ENCODE measurements around the gene RAB31. TPM values are rescaled to one million over a fixed set of nuclear protein-coding genes. Genes with fewer than 3 reads are reported as not detected.

Gene RAB31
- total RNA-seq, 1 donor: 47.8 TPM

DNA sequence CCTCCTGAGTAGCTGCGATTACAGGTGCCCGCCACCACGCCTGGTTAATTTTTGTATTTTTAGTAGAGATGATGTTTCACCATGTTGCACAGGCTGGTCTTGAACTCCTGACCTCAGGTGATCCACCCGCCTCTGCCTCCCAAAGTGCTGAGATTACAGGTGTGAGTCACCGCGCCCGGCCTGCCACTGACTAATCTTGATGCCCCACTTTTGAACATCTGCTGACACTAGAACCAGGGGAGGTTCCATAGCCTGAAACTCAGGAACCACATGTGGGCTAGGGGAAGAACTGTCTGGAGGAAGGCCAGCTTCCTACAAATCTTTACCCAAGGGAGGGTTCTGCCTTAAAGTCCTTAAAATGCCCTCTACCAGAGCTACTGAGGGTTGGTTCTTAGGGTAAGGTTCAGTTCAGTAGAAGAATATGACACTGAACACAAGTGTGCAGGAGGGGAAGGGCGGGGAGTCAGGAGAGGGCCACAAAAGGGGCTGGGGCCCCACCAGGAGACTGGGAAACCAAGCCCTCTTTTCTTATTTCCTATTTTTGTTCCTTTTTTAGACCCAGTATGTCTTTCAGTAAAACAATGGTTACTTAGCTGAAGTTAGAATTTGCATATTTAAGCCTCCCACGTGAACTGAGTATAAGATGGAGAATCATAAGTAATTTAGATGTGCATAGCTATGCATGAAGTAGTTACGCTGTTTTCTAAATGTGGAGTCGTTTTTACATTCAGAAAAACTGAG, 6.3 kb upstream of the RAB31 start:
- Histone ChIP-seq H3K4me3 (ENCODE audit: low read length) (no peak overlapping the region), H3K27me3 (ENCODE audit: insufficient read depth, low read length) (no peaks in the 10 kb centered on the region), H3K9me3 (ENCODE audit: low read depth, low read length) (no peaks in the 10 kb centered on the region), H3K4me1 (ENCODE audit: insufficient read depth, low read length) (peaks cover 50% of the 10 kb centered on the region)

DNA sequence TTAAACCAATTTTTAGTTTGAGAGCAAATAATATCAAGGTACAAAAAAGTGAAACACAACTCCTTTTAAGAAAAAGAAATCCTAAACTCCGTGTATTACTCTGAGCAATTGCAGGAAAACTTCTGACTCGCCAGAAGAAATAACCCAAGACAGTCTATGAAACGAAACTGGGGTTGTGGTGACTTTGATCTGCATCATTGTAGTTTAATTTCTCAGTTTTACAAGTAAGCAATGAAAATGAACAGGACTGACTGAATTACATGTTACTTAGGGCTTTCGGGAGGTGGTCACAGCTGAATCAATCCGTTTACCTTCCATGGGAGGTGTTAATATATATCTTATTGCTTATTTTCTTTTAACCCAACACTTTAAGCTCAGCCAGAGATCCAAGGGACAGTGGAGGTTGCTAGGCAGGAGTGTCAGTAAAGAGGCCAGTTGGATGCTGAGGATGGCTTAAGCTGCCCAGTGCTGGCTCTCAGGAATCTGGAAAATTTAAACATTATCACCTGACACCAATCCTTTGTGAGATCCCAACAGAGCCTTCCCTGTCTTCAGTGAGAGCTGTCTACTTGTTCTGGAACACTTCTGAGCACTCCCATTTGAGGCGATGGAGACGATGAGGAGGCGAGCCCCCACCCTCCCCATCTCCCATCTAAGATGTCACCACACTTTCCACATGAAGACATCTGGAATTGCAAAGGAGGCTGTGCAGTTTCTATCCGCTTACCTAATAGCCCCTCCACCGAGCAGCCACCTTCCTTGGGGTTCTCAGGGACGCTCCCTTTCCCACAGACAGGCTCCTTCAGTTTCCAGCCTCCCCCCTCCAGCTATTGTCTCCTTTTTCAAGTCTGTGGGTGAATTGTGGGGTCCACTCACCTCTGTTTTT, 3.6 kb upstream of the RAB31 start:
- Histone ChIP-seq H3K4me3 (ENCODE audit: low read length) (no peak overlapping the region), H3K27me3 (ENCODE audit: insufficient read depth, low read length) (peaks cover 4% of the 10 kb centered on the region), H3K4me1 (ENCODE audit: insufficient read depth, low read length) (peaks cover 61% of the 10 kb centered on the region), H3K9me3 (ENCODE audit: low read depth, low read length) (no peaks in the 10 kb centered on the region)

GRCh38 chr18:9705183-9705829, 2.8 kb upstream of the RAB31 start:
- peaks cover 64% of the 10 kb centered on the region for H3K4me1 ChIP-seq (ENCODE audit: insufficient read depth, low read length)

DNA sequence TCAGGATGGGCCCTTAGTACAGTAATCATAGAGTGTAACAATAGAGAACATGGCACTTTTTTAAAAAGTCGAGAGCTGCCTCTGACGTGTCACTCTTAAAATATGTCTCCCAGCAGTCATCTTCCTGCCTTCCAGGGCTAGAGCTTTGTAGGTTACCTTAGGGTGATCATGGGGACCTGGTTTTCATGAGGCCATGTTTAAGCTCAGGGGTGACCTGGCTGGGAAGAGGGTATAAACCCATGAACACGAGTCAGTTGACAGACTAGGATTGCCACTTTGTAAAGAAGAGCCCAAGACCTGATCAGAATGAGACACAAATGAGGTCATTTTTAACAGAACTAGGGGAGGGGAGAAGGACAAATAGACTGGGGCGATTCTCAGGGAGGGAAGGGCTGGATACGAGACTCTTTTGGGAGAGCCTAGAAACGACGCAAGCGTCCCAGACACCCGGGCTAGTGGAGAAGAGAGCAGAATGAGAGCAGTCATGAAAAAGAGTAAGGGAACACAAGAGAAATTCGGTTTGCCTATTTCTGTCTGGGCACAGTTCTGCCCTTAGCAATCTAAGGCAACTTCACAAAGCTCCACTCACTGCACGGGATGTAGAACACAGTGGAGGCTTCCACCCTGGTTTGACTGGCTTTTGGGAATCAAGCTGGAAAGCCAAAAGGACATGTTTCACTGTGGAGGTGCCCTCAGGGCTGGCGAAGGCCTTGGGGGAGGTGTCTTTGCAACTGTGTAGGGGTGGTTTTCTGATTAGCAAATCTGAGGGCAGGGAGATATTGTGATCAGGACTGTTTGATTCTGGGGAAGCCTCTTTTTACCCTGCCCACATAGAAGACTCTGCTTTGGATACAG, 1.8 kb upstream of the RAB31 start:
- H3K27me3 ChIP-seq (ENCODE audit: insufficient read depth, low read length): peaks cover 7% of the 10 kb centered on the region

More at GRCh38 chr18:9705183-9705829, 2.8 kb upstream of the RAB31 start:
- no peak overlapping the region for H3K4me3 ChIP-seq (ENCODE audit: low read length)
- H3K27me3 ChIP-seq (ENCODE audit: insufficient read depth, low read length): peaks cover 7% of the 10 kb centered on the region
- H3K9me3 ChIP-seq (ENCODE audit: low read depth, low read length): no peaks in the 10 kb centered on the region

GRCh38 chr18:9707381-9708056, 582 bp upstream of the RAB31 start:
- Histone ChIP-seq H3K4me1 (ENCODE audit: insufficient read depth, low read length) (peaks cover 64% of the 10 kb centered on the region), H3K9me3 (ENCODE audit: low read depth, low read length) (no peaks in the 10 kb centered on the region), H3K27me3 (ENCODE audit: insufficient read depth, low read length) (peaks cover 7% of the 10 kb centered on the region), H3K4me3 (ENCODE audit: low read length) (peak overlapping the region; percentile 67)

More for the DNA sequence above, 1.8 kb upstream of the RAB31 start:
- Histone ChIP-seq H3K4me1 (ENCODE audit: insufficient read depth, low read length) (peaks cover 64% of the 10 kb centered on the region), H3K4me3 (ENCODE audit: low read length) (no peak overlapping the region), H3K9me3 (ENCODE audit: low read depth, low read length) (no peaks in the 10 kb centered on the region)

GRCh38 chr18:9708434-9709303, 568 bp downstream of the RAB31 start:
- Histone ChIP-seq H3K4me3 (ENCODE audit: low read length) (peak overlapping the region; percentile 67), H3K27me3 (ENCODE audit: insufficient read depth, low read length) (peaks cover 7% of the 10 kb centered on the region), H3K4me1 (ENCODE audit: insufficient read depth, low read length) (peaks cover 67% of the 10 kb centered on the region)

GRCh38 chr18:9709304-9709877, 1.3 kb downstream of the RAB31 start:
- Histone ChIP-seq H3K27me3 (ENCODE audit: insufficient read depth, low read length) (peaks cover 7% of the 10 kb centered on the region), H3K4me1 (ENCODE audit: insufficient read depth, low read length) (peaks cover 70% of the 10 kb centered on the region), H3K4me3 (ENCODE audit: low read length) (peak overlapping the region; percentile 67), H3K9me3 (ENCODE audit: low read depth, low read length) (no peaks in the 10 kb centered on the region)

More at GRCh38 chr18:9708434-9709303, 568 bp downstream of the RAB31 start:
- no peaks in the 10 kb centered on the region for H3K9me3 ChIP-seq (ENCODE audit: low read depth, low read length)

GRCh38 chr18:9710037-9710436, 1.9 kb downstream of the RAB31 start:
- Histone ChIP-seq H3K4me1 (ENCODE audit: insufficient read depth, low read length) (peaks cover 70% of the 10 kb centered on the region), H3K9me3 (ENCODE audit: low read depth, low read length) (no peaks in the 10 kb centered on the region)

DNA sequence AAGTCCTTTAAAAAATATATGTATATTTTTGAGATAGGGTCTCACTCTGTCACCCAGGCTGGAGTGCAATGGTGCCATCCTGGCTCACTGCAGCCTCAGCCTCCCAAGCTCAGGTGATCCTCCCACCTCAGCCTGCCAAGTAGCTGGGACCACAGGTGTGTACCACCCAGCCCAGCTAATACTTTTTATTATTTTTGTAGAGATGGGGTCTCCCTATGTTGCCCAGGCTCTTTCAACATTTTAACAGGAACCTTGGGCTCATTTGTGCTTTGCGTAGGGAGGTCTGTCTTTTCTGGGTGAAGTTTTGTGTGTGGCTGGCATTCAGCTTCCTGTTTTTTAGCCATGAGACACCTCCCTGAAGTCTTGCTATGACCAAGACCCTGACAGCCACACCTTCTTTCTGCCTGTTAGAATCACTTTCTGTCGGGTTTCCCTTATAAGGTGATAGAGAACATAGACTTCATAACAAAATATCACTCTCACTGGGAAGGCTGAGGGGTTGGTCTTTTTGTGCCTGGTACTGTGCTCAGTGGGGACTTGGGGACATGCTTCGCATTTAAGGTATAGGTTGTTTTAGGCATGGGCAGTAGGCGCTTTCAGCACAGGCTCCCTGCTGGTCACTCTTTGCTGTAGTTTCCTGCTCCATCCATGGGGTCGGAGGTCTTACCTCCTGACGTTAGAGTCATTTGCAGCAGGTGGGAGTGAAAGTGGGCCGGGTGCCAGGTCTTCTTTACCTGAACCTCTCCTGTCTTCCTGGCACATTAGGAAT, 3.4 kb downstream of the RAB31 start:
- H3K27me3 ChIP-seq (ENCODE audit: insufficient read depth, low read length): peaks cover 7% of the 10 kb centered on the region
- no peak overlapping the region for H3K4me3 ChIP-seq (ENCODE audit: low read length)

More at GRCh38 chr18:9710037-9710436, 1.9 kb downstream of the RAB31 start:
- peak overlapping the region; percentile 67 for H3K4me3 ChIP-seq (ENCODE audit: low read length)
- H3K27me3 ChIP-seq (ENCODE audit: insufficient read depth, low read length): peaks cover 7% of the 10 kb centered on the region

GRCh38 chr18:9712130-9712577, 4.1 kb downstream of the RAB31 start:
- peaks cover 79% of the 10 kb centered on the region for H3K4me1 ChIP-seq (ENCODE audit: insufficient read depth, low read length)
- H3K4me3 ChIP-seq (ENCODE audit: low read length): no peak overlapping the region
- H3K27me3 ChIP-seq (ENCODE audit: insufficient read depth, low read length): peaks cover 7% of the 10 kb centered on the region
- H3K9me3 ChIP-seq (ENCODE audit: low read depth, low read length): no peaks in the 10 kb centered on the region

More for the DNA sequence above, 3.4 kb downstream of the RAB31 start:
- H3K4me1 ChIP-seq (ENCODE audit: insufficient read depth, low read length): peaks cover 77% of the 10 kb centered on the region
- H3K9me3 ChIP-seq (ENCODE audit: low read depth, low read length): no peaks in the 10 kb centered on the region

DNA sequence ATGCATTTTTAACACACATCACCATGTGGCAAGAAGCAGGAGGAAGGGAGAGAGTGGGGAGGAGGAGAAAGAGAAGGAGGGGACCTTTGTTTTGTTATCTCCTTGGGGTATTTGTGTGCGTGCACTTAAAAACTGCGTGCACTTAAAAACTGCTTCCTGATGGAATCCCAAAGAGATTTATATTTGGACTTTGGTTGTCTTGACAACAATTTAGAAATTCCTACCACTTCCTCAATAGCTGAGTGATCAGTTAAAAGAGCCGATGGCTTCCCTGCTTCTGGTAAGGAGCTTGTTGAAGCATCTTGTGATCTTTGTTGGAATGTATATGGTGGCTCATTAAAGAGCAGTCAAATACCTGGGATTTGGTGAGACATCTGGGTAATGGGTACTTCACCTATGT, 4.5 kb downstream of the RAB31 start:
- Histone ChIP-seq H3K4me3 (ENCODE audit: low read length) (no peak overlapping the region), H3K9me3 (ENCODE audit: low read depth, low read length) (no peaks in the 10 kb centered on the region), H3K27me3 (ENCODE audit: insufficient read depth, low read length) (peaks cover 7% of the 10 kb centered on the region), H3K4me1 (ENCODE audit: insufficient read depth, low read length) (peaks cover 79% of the 10 kb centered on the region)
